ENCODE data around the gene NR3C2.
A peak's percentile ranks its signal among the peaks of the same experiment; 100 is the strongest.

Gene NR3C2

GRCh38 chr4:148041606-148042329 lies 400.4 kb downstream of the NR3C2 start:
- no peak for TF ChIP-seq CTCF (IDR thresholded peaks at IDR 0.05; ENCODE audit: low read depth, low read length)
- DNase-seq (ENCODE audit: extremely low read depth, low read depth): no peak

DNA sequence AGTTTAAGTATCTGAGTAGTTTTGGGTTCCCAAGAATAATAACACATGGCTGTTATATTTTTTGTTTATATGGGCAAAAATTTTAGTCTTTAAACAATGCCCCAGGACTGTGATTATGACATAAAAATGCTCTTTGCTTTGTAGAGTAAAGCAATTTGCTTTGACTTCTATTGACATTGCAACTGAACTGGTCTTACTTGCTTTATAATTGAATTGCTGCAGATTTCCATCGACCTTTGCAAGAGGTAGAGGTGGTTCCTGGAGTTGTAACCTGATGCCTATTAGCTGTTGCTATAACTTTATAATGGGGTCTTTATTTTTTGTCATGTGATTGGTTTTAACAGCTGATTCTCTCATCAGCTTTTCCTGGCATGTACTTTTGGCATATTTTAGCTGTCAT lies 407.4 kb downstream of the NR3C2 start:
- no peak for TF ChIP-seq CTCF (IDR thresholded peaks at IDR 0.05; ENCODE audit: low read depth, low read length)
- DNase-seq (ENCODE audit: extremely low read depth, low read depth): no peak

- no peak for TF ChIP-seq CTCF (IDR thresholded peaks at IDR 0.05; ENCODE audit: low read depth, low read length)
- peak; percentile 73 for DNase-seq (ENCODE audit: extremely low read depth, low read depth)
These were observed 411.9 kb downstream of the NR3C2 start for GRCh38 chr4:148030193-148030873.

GRCh38 chr4:148029781-148030180 lies 412.4 kb downstream of the NR3C2 start:
- no peak for TF ChIP-seq CTCF (IDR thresholded peaks at IDR 0.05; ENCODE audit: low read depth, low read length)
- no peak for DNase-seq (ENCODE audit: extremely low read depth, low read depth)
